ENCODE data around the gene NPLOC4.

NPLOC4 gene

GRCh38 chr17:81636505-81637288, at the start of gene NPLOC4, which contains the start of gene TSPAN10 (continued):
- TF ChIP-seq IKZF3 (tag by site-specific recombination; IDR thresholded peaks at IDR 0.05) (peak; percentile 80), ZNF10 (tag by site-specific recombination; IDR thresholded peaks at IDR 0.05) (0 out of 2 replicates have a peak, but pooled peaks have one; percentile 48), ZSCAN30 (tag by site-specific recombination; IDR thresholded peaks at IDR 0.05) (peak; percentile 89), ZNF2 (tag by site-specific recombination; IDR thresholded peaks at IDR 0.05) (peak; percentile 52; the same call in 1 of the 2 replicates), ZBTB6 (tag by site-specific recombination; IDR thresholded peaks at IDR 0.05) (0 out of 2 replicates have a peak, but pooled peaks have one; percentile 12), ZNF596 (tag by site-specific recombination; IDR thresholded peaks at IDR 0.05) (peak; percentile 51; the same call in 1 of the 2 replicates), ZNF792 (tag by site-specific recombination; IDR thresholded peaks at IDR 0.05) (no peak), EGR2 (tag by site-specific recombination; IDR thresholded peaks at IDR 0.05; ENCODE audit: low read depth) (peak; percentile 76), ZNF513 (tag by site-specific recombination; IDR thresholded peaks at IDR 0.05) (peak; percentile 26; the same call in 1 of the 2 replicates), KLF9 (tag by site-specific recombination; IDR thresholded peaks at IDR 0.05; ENCODE audit: low read depth) (peak; percentile 58; the same call in 1 of the 2 replicates), MZF1 (tag by site-specific recombination; IDR thresholded peaks at IDR 0.05; ENCODE audit: borderline replicate concordance) (peak; percentile 80), ZNF175 (tag by site-specific recombination; IDR thresholded peaks at IDR 0.05) (no peak), GLIS2 (tag by site-specific recombination; IDR thresholded peaks at IDR 0.05) (peak; percentile 52; the same call in 1 of the 2 replicates), ZNF692 (tag by site-specific recombination; IDR thresholded peaks at IDR 0.05) (0 out of 2 replicates have a peak, but pooled peaks have one; percentile 34), ZBTB17 (tag by site-specific recombination; IDR thresholded peaks at IDR 0.05) (peak; percentile 59; the same call in 1 of the 2 replicates), ZNF335 (tag by site-specific recombination; conservative IDR thresholded peaks at IDR 0.05) (peak; percentile 37), ZFHX2 (tag by site-specific recombination; conservative IDR thresholded peaks at IDR 0.05) (peak; percentile 91), KLF10 (tag by site-specific recombination; IDR thresholded peaks at IDR 0.05) (peak; percentile 77; the same call in 1 of the 2 replicates), KLF16 (tag by site-specific recombination; IDR thresholded peaks at IDR 0.05) (peak; percentile 86), ZNF146 (tag by site-specific recombination; IDR thresholded peaks at IDR 0.05) (no peak), ZBTB26 (tag by site-specific recombination; optimal IDR thresholded peaks at IDR 0.05) (peak; percentile 56), YY2 (tag by site-specific recombination; IDR thresholded peaks at IDR 0.05) (peak; percentile 77), YY1 (tag by site-specific recombination; IDR thresholded peaks at IDR 0.05) (peak; percentile 66), ZNF37A (tag by site-specific recombination; IDR thresholded peaks at IDR 0.05) (0 out of 2 replicates have a peak, but pooled peaks have one; percentile 19), ZNF529 (tag by site-specific recombination; IDR thresholded peaks at IDR 0.05; ENCODE audit: insufficient replicate concordance) (no peak), ZNF184 (tag by site-specific recombination; IDR thresholded peaks at IDR 0.05) (peak; percentile 66; the same call in 1 of the 2 replicates), SP7 (tag by site-specific recombination; IDR thresholded peaks at IDR 0.05) (peak; percentile 64; the same call in 1 of the 2 replicates), ZNF830 (tag by site-specific recombination; IDR thresholded peaks at IDR 0.05; ENCODE audit: low read depth) (no peak), ZBTB11 (tag by site-specific recombination; conservative IDR thresholded peaks at IDR 0.05; ENCODE audit: low read depth) (peak; percentile 99), ZNF391 (tag by site-specific recombination; IDR thresholded peaks at IDR 0.05; ENCODE audit: borderline replicate concordance, low read depth) (peak; percentile 22; the same call in 1 of the 2 replicates), ZNF530 (tag by site-specific recombination; IDR thresholded peaks at IDR 0.05; ENCODE audit: low read depth) (no peak), HOXC10 (CRISPR knock-in tag; IDR thresholded peaks at IDR 0.05) (no peak)

Data from HEK293 (cell line).